Suprapubic skin (tissue), 4 donors: ENCODE data around the gene LRFN3.

Source experiments
- CTCF ChIP-seq, 2 donors: fragments of 200-600 bp in 1 of 2; fragments of 450-650 bp in 1 of 2; sonication (generic) in 1 of 2; IDR thresholded peaks; one replicate each; pipeline ENCODE4 v1.5.1; 2016 to 2019; ENCODE audit warnings: antibody characterized with exemption in 2 of 2, mild to moderate bottlenecking in 1 of 2, moderate library complexity in 1 of 2
- POLR2A ChIP-seq, 2 donors: fragments of 450-650 bp; IDR thresholded peaks; one replicate each; pipeline ENCODE4 v1.6.1; 2017; ENCODE audit warnings: antibody characterized with exemption in 2 of 2, mild to moderate bottlenecking in 2 of 2, moderate library complexity in 2 of 2
- POLR2AphosphoS5 ChIP-seq, 3 donors: sonication (generic); formaldehyde crosslinking; IDR thresholded peaks; one replicate each; pipeline ENCODE4 v1.6.1; 2017; ENCODE audit warnings: antibody characterized with exemption in 3 of 3

- TF ChIP-seq CTCF (IDR thresholded peaks at IDR 0.05) (no peak), POLR2A (IDR thresholded peaks at IDR 0.05) (no peak), POLR2AphosphoS5 (IDR thresholded peaks at IDR 0.05) (no peak)
Observed at GRCh38 chr19:35978271-35978670, 42.1 kb downstream of the LRFN3 start.
